ENCODE measurements around the gene PARP12.

DNA sequence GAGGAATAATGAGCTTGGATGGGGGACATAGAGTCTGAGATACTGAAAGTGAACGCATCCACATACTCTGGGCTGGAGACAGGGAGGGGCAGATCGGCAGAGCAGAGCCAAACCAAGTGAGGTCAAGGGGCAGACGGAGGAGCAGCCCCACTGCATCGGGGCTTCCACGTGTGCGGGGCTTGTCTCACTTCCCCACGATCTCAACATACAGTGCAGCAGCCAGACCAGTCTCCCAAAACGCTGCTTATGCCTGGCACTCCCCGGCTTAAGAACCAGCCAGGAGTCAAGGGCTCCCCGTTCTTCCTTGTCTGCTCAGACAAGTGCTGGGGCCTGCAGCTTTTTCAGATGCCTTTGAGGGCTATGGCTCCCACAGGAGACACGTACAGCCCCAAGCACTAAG, 43.6 kb downstream of the PARP12 start:
- TF ChIP-seq, protein P1, sequence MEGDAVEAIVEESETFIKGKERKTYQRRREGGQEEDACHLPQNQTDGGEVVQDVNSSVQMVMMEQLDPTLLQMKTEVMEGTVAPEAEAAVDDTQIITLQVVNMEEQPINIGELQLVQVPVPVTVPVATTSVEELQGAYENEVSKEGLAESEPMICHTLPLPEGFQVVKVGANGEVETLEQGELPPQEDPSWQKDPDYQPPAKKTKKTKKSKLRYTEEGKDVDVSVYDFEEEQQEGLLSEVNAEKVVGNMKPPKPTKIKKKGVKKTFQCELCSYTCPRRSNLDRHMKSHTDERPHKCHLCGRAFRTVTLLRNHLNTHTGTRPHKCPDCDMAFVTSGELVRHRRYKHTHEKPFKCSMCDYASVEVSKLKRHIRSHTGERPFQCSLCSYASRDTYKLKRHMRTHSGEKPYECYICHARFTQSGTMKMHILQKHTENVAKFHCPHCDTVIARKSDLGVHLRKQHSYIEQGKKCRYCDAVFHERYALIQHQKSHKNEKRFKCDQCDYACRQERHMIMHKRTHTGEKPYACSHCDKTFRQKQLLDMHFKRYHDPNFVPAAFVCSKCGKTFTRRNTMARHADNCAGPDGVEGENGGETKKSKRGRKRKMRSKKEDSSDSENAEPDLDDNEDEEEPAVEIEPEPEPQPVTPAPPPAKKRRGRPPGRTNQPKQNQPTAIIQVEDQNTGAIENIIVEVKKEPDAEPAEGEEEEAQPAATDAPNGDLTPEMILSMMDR (IDR thresholded peaks at IDR 0.05), result no peak
- TF ChIP-seq POLR2A (IDR thresholded peaks at IDR 0.05), result no peak

Data from thyroid gland (tissue), 4 donors.